Esophagus (tissue), 2 donors: Measurements from ENCODE around the gene CETN3. TPM values are rescaled to one million over a fixed set of nuclear protein-coding genes. Genes with fewer than 3 reads are reported as not detected.
"Not testable (repeated sequence)": the region's sequence is repeated elsewhere in the genome, so short reads cannot be mapped to it uniquely, and the experiment has no call there.

ENCODE experiments used
- H3K27ac ChIP-seq, 2 donors: one replicate each; pipeline ENCODE4 v1.5.1; 2013; ENCODE audit warnings: low read depth in 2 of 2, mild to moderate bottlenecking in 2 of 2, inconsistent platforms in 1 of 2, low read length in 1 of 2, moderate library complexity in 1 of 2
- H3K27me3 ChIP-seq, 2 donors: one replicate each; pipeline ENCODE4 v1.6.1; 2013; ENCODE audit warnings: low read length in 2 of 2, control low read depth in 1 of 2, mild to moderate bottlenecking in 1 of 2; ENCODE audit not compliant: insufficient read depth in 2 of 2, control insufficient read depth in 1 of 2
- H3K36me3 ChIP-seq, 2 donors: one replicate each; pipeline ENCODE4 v1.6.1; 2013; ENCODE audit warnings: low read length in 1 of 2; ENCODE audit not compliant: control insufficient read depth in 2 of 2, insufficient read depth in 2 of 2
- H3K4me1 ChIP-seq, 2 donors: one replicate each; pipeline ENCODE4 v1.6.1; 2013; ENCODE audit warnings: low read length in 1 of 2; ENCODE audit not compliant: control insufficient read depth in 2 of 2, insufficient read depth in 2 of 2
- H3K4me3 ChIP-seq, 2 donors: one replicate each; pipeline ENCODE4 v1.5.1; 2013; ENCODE audit warnings: low read length in 2 of 2, mild to moderate bottlenecking in 2 of 2, low read depth in 1 of 2, moderate library complexity in 1 of 2
- H3K9me3 ChIP-seq, 2 donors: one replicate each; pipeline ENCODE4 v1.6.1; 2013; ENCODE audit warnings: mild to moderate bottlenecking in 2 of 2, low read depth in 1 of 2, low read length in 1 of 2, moderate library complexity in 1 of 2; ENCODE audit not compliant: control insufficient read depth in 2 of 2, insufficient read depth in 1 of 2
- WGBS, 2 donors: extraction: QIAGEN DNeasy Blood & Tissue Kit; methylation state at CpG; one replicate each; pipeline ENCODE4 v1.1.7; 2013; 5-methylcytosine and 5-hydroxymethylcytosine counted together
- polyA plus RNA-seq, 2 donors: library from polyadenylated mRNA; stranded (reverse); fragments of 200-250 nt; gene quantifications; one replicate each; pipeline ENCODE4 v1.2.3, GENCODE V29; 2013
- donor health status: healthy with polysubstance abuse.
- donor health status: Bipolar disorder and iron deficiency.

The CETN3 gene
- polyA plus RNA-seq, 2 donors: 19.8 to 21.0 TPM

DNA sequence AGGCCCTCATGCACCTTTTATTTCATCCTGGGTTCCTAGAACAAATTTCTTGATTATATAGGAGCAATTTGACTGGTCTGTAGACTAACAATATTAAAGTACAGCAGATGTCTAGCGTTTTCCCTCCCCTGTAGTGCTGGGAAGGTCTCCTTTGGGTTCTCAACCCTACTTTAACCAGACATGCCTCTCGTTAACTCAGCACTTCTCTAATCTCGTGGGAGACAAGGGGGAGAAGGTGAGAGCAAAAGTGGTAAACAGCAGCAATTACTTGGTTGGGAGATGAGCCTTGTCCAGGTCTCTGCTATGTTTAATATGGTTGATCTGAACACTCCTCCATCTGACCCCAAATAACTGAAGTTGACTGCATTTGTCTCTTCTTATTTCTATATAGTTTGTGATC lies 22.0 kb downstream of the CETN3 start:
- H3K4me3 ChIP-seq: no peak overlapping the region

DNA sequence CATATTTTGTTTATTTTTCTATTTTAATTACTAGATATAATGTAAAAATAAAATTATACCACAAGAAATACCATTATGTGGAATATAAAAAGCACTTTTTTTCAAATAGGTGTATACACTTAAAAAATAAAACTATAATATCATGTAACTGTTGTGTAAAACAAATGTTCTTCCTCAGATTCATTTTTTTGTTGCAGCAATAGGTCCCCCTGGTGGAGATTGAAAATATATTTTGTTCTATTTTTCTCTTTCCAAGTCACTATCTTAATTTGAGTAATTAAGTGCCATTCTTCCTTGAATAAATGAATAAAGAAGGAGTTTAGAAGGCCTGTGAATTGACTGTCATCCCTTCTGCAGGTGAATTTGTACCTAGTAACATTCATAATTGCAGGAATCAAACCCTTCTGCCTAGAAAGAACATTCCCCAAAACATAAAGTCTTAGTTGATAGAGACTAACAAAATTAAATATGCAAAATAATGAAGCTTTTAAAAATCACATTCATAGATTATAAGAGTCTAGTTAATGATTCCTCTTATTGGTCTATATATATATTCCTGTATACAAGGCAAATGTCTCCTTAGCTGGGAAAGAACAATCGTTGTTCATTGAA lies 23.4 kb downstream of the CETN3 start:
- 90 to 93% methylated on average over 1 of the region's 1 CpG for WGBS, 2 donors
- Histone ChIP-seq H3K27ac (no peak overlapping the region), H3K9me3 (no peaks in the 10 kb centered on the region), H3K36me3 (no peaks in the 10 kb centered on the region), H3K4me3 (no peak overlapping the region), H3K27me3 (no peaks in the 10 kb centered on the region), H3K4me1 (no peaks in the 10 kb centered on the region)

More for the DNA sequence above, 22.0 kb downstream of the CETN3 start:
- no peaks in the 10 kb centered on the region for H3K9me3 ChIP-seq
- H3K27me3 ChIP-seq: no peaks in the 10 kb centered on the region
- no peak overlapping the region for H3K27ac ChIP-seq
- 49 to 62% methylated on average over 3 of the region's 3 CpGs for WGBS, 2 donors
- H3K36me3 ChIP-seq: no peaks in the 10 kb centered on the region
- H3K4me1 ChIP-seq: no peaks in the 10 kb centered on the region

DNA sequence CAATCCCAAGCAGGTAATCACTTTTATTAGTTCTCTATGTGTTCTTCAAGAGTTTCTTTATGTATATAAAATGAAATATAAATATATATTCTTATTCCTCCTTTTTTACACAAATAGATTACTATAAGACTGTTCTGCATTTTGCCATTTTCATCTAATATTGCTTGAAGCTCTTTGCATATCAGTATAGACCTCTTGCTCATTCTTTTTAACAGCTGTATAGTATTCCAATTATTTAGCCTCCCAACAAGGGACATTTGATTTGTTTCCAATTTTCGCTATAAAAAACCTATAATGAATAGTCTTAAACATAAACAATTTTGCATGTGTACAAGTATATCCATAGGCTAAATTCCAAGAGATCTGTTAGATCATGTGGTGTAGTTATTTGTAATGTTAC lies 25.2 kb downstream of the CETN3 start:
- Histone ChIP-seq H3K9me3 (no peaks in the 10 kb centered on the region), H3K27ac (no peak overlapping the region), H3K36me3 (no peaks in the 10 kb centered on the region), H3K4me1 (no peaks in the 10 kb centered on the region), H3K4me3 (no peak overlapping the region), H3K27me3 (no peaks in the 10 kb centered on the region)
- 93 to 94% methylated on average over 1 of the region's 1 CpG for WGBS, 2 donors

DNA sequence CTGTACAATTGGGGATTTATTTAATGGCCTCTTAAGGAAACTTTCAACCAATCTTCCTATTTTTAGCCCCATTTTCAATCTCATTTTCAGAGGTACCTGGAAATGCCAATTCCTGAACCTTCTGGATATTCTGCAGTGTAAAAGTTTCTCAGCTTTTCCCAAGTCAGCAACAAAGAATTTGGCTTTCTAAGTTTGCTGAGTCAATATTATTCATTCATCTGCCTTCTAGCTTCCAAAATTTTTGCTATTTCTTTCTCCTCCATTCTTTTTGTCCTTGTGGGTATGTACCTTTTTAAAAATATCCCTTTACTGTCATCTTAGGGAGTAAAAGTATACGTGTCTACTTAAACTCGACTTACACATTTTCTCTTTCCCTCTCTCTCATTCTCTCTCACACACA lies 25.7 kb downstream of the CETN3 start:
- no peaks in the 10 kb centered on the region for H3K27me3 ChIP-seq
- H3K36me3 ChIP-seq: no peaks in the 10 kb centered on the region
- WGBS, 2 donors: 89 to 96% methylated on average over 2 of the region's 2 CpGs
- H3K9me3 ChIP-seq: no peaks in the 10 kb centered on the region
- no peak overlapping the region for H3K27ac ChIP-seq
- no peaks in the 10 kb centered on the region for H3K4me1 ChIP-seq
- no peak overlapping the region for H3K4me3 ChIP-seq

DNA sequence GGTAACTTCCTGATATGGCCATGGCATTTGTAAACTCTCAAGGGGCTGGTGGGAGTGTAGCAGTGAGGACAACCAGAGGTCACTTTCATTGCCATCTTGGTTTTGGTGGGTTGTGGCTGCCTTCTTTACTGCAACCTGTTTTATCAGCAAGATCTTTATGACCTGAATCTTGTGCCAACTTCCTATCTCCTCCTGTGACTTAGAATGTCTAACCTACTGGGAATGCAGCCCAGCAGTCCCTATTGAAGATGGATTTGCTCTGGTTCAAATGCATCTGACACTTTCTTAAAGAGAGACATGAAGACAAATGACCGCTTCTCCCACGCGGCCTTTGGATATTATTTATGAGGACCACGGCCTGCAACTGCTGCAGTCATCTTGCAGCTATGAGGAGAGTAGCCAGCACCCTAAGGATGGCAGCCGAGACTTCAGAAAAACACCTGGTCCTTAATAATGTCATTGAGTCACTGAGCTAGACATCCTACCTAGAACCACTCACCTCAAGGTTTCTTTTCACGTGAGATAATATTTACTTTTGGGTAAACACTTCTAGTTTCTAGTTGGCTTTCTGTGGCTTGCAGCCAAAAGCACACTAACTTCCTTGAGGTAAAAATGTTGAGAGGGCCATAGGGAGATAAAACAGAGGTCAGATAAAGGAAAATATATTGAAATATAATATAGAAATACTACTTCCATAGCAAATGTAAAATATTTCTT lies 28.2 kb downstream of the CETN3 start:
- Histone ChIP-seq H3K27me3 (no peaks in the 10 kb centered on the region), H3K36me3 (no peaks in the 10 kb centered on the region), H3K4me3 (no peak overlapping the region), H3K9me3 (no peaks in the 10 kb centered on the region), H3K4me1 (no peaks in the 10 kb centered on the region), H3K27ac (no peak overlapping the region)
- WGBS, 2 donors: 79% methylated on average over 6 of the region's 6 CpGs

DNA sequence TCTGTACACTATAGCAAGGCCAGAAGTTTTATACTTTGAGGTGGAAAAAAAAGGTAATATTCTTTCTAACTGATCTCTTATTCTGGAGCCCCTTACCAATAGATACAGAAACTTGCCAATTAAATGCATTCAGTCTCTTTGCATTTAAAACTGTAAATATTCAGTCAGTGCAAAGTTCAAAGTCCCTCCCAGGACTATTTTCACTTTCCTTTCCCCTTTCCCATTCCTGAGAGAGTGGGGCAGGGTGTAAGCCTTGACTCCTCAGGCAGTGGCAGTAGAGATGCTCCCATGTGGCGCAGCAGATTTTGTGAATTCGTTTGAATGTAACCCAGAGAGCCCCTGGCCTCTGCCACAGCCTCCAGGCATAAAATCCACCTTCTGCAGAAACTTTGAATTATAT lies 29.9 kb downstream of the CETN3 start:
- H3K4me3 ChIP-seq: no peak overlapping the region
- H3K27ac ChIP-seq: no peak overlapping the region
- H3K27me3 ChIP-seq: no peaks in the 10 kb centered on the region
- no peaks in the 10 kb centered on the region for H3K36me3 ChIP-seq
- no peaks in the 10 kb centered on the region for H3K9me3 ChIP-seq
- H3K4me1 ChIP-seq: no peaks in the 10 kb centered on the region
- 77 to 81% methylated on average over 2 of the region's 2 CpGs for WGBS, 2 donors

DNA sequence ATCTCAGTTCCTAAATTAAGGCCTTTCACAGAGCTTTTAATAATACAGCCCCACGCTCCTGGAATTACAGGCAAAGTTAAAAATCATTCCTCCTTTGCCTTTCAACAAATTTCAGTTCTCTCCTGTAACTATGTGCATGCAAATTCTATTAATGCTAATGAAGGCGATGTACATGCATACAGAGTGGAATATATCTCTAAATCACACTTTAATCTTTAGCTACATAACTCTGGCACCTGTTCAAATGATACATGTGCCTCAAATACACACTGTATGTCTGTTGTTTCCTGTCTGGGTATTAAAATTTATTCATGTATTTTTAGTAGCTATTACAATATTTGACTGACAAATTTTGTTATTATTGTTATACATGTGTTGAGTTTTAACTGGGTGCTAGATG lies 30.8 kb downstream of the CETN3 start:
- 85 to 90% methylated on average over 2 of the region's 2 CpGs for WGBS, 2 donors
- Histone ChIP-seq H3K27me3 (no peaks in the 10 kb centered on the region), H3K36me3 (no peaks in the 10 kb centered on the region), H3K4me1 (no peaks in the 10 kb centered on the region), H3K4me3 (no peak overlapping the region), H3K27ac (no peak overlapping the region), H3K9me3 (no peaks in the 10 kb centered on the region)

DNA sequence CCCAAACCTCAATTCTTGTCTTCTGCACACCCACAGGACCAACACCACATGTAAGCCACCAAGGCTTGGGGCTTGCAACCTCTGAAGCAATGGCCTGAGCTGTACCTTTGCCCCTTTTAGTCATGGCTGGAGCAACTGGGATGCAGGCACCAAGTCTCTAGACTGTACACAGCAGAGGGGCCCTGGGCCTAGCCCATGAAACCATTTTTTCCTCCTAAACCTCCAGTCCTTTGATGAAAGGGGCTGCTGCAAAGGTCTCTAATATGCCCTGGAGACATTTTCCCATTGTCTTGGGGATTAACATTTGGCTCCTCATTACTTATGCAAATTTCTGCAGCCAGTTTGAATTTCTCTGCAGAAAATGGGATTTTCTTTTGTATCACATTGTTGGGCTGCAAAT lies 38.3 kb downstream of the CETN3 start:
- H3K9me3 ChIP-seq, H3K27ac ChIP-seq, H3K36me3 ChIP-seq, H3K4me1 ChIP-seq, H3K27me3 ChIP-seq, H3K4me3 ChIP-seq: not testable (repeated sequence)

DNA sequence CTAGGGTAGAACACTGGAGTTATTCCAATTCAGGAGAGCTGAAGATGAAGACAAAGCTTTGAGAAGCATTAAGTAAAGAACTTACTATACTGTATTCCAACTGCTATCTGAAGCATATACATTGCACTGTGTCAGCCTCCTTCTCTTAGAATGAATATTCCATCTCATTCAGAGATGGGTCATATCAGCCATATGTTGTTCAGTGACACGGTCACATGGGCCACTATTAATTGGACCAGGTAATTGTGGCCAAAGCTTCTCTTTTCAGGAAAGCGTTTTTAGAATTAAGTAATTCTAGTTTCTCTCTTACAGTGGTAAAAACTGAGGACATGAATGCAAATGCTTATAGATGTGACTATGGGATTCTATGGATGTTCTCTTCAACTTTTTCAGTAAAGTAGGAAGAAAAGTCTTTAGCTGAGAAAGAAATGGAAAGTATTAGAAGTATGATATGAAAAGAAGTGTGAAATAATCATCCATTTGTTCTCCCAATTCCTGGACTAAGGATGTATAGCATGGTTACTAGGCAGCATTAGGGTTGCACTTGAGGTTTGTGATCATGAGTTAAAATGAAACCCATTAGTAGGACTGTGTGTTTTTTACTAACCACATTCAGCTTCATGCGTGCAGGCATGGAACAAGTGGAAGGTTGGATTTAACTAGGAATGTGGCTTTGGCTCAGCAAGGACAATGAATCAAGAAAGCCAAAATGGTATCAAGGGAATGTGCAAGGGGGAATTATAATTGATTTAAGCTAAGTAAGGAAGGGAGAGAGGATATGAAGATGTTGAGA lies 40.9 kb downstream of the CETN3 start:
- 80 to 82% methylated on average over 3 of the region's 3 CpGs for WGBS, 2 donors
- Histone ChIP-seq H3K27me3 (no peaks in the 10 kb centered on the region), H3K4me1 (no peaks in the 10 kb centered on the region), H3K9me3 (peaks cover 0 to 4% of the 10 kb centered on the region in 2 donors), H3K27ac (no peak overlapping the region), H3K4me3 (no peak overlapping the region), H3K36me3 (no peaks in the 10 kb centered on the region)
